HEK293 (cell line): ENCODE data around the gene KLHL35.

Experiments used
- CTCF ChIA-PET: fragments of 350-600 bp; formaldehyde crosslinking; extraction: SDS; loops from one replicate; lab custom pipeline; 2021; ENCODE audit warnings: antibody characterized with exemption; lab: Yijun Ruan, JAX
- POLR2A ChIA-PET: fragments of 300-600 bp; formaldehyde crosslinking; extraction: SDS; loops from one replicate; lab custom pipeline; 2020; ENCODE audit warnings: antibody characterized with exemption, inconsistent platforms; lab: Yijun Ruan, JAX
- H3K27ac ChIP-seq: fragments of 200-500 bp; sonication (Bioruptor generic); 2 replicates; pipeline ENCODE4 v1.5.1; 2014; ENCODE audit warnings: low read depth, low read length, control low read depth, inconsistent platforms; ENCODE audit errors: extremely low read depth
- H3K36me3 ChIP-seq, 2 experiments: fragments of 200-500 bp in 1 of 2; sonication (Bioruptor generic) in 1 of 2; 1 replicate in 1 of 2; 2 replicates in 1 of 2; pipeline ENCODE4 v1.5.1; 2014 to 2017; ENCODE audit warnings: inconsistent platforms in 2 of 2, low read length in 2 of 2; ENCODE audit not compliant: control insufficient read depth in 2 of 2, insufficient read depth in 1 of 2
- H3K4me1 ChIP-seq: fragments of 200-500 bp; sonication (Bioruptor generic); 2 replicates; pipeline ENCODE4 v1.5.1; 2014; ENCODE audit warnings: mild to moderate bottlenecking, low read length, inconsistent platforms; ENCODE audit not compliant: control insufficient read depth, insufficient read depth
- H3K4me3 ChIP-seq: 2 replicates; pipeline ENCODE4 v1.5.1; 2011; ENCODE audit warnings: low read depth, mild to moderate bottlenecking, control low read depth, low read length, moderate library complexity
- H3K9me3 ChIP-seq: fragments of 200-500 bp; sonication (Bioruptor generic); 2 replicates; pipeline ENCODE4 v1.5.1; 2014; ENCODE audit warnings: low read depth, low read length, inconsistent platforms; ENCODE audit not compliant: control insufficient read depth, insufficient read depth
- GLIS1 ChIP-seq: fragments of 450-650 bp; formaldehyde crosslinking; IDR thresholded peaks from 2 replicates; pipeline ENCODE4 v1.5.1; 2016; ENCODE audit warnings: missing biosample characterization, missing genetic modification characterization
- TSHZ1 ChIP-seq: fragments of 450-650 bp; formaldehyde crosslinking; IDR thresholded peaks from 2 replicates; pipeline ENCODE4 v1.5.1; 2016; ENCODE audit warnings: missing biosample characterization, missing genetic modification characterization, borderline replicate concordance
- ZBTB1 ChIP-seq: fragments of 450-650 bp; formaldehyde crosslinking; IDR thresholded peaks from 2 replicates; pipeline ENCODE4 v1.5.1; 2016; ENCODE audit warnings: missing biosample characterization, missing genetic modification characterization
- ZNF121 ChIP-seq: fragments of 450-650 bp; formaldehyde crosslinking; IDR thresholded peaks from 2 replicates; pipeline ENCODE4 v1.5.1; 2016; ENCODE audit warnings: missing biosample characterization, missing genetic modification characterization
- ZNF155 ChIP-seq: fragments of 450-650 bp; formaldehyde crosslinking; IDR thresholded peaks from 2 replicates; pipeline ENCODE4 v1.5.1; 2016; ENCODE audit warnings: missing biosample characterization, missing genetic modification characterization
- ZNF157 ChIP-seq: fragments of 450-650 bp; formaldehyde crosslinking; IDR thresholded peaks from 2 replicates; pipeline ENCODE4 v1.5.1; 2016; ENCODE audit warnings: missing biosample characterization, missing genetic modification characterization
- ZNF23 ChIP-seq: fragments of 450-650 bp; formaldehyde crosslinking; IDR thresholded peaks from 2 replicates; pipeline ENCODE4 v1.5.1; 2016; ENCODE audit warnings: missing biosample characterization, missing genetic modification characterization, borderline replicate concordance
- ZNF280C ChIP-seq: fragments of 450-650 bp; formaldehyde crosslinking; IDR thresholded peaks from 2 replicates; pipeline ENCODE4 v1.5.1; 2016; ENCODE audit warnings: missing biosample characterization, missing genetic modification characterization
- ZNF362 ChIP-seq: fragments of 450-650 bp; formaldehyde crosslinking; IDR thresholded peaks from 2 replicates; pipeline ENCODE4 v1.5.1; 2016; ENCODE audit warnings: missing biosample characterization, missing genetic modification characterization
- ZNF366 ChIP-seq: fragments of 450-650 bp; formaldehyde crosslinking; conservative IDR thresholded peaks from 2 replicates; pipeline ENCODE4 v1.5.1; 2016; ENCODE audit warnings: missing biosample characterization, missing genetic modification characterization
- ZNF391 ChIP-seq: fragments of 450-650 bp; formaldehyde crosslinking; IDR thresholded peaks from 2 replicates; pipeline ENCODE4 v1.5.1; 2016; ENCODE audit warnings: low read depth, missing biosample characterization, missing genetic modification characterization, borderline replicate concordance
- ZNF433 ChIP-seq: fragments of 450-650 bp; formaldehyde crosslinking; IDR thresholded peaks from 2 replicates; pipeline ENCODE4 v1.5.1; 2016; ENCODE audit warnings: missing biosample characterization, missing genetic modification characterization, low read depth
- ZNF677 ChIP-seq: fragments of 450-650 bp; IDR thresholded peaks from 2 replicates; pipeline ENCODE4 v1.5.0; 2018; ENCODE audit warnings: missing biosample characterization, mild to moderate bottlenecking, missing genetic modification characterization, moderate library complexity
- ZSCAN30 ChIP-seq: fragments of 450-650 bp; IDR thresholded peaks from 2 replicates; pipeline ENCODE4 v1.5.1; 2018; ENCODE audit warnings: missing biosample characterization, mild to moderate bottlenecking, missing genetic modification characterization, moderate library complexity

The KLHL35 gene

GRCh38 chr11:75429641-75429901 lies 3.4 kb downstream of the KLHL35 start:
- no peaks in the 10 kb centered on the region for H3K36me3 ChIP-seq
- TF ChIP-seq ZNF677 (tag by site-specific recombination): no peak
- TF ChIP-seq, all 188 proteins: peak for 0
- Histone ChIP-seq H3K9me3 (no peaks in the 10 kb centered on the region), H3K4me1 (no peaks in the 10 kb centered on the region), H3K4me3 (no peak overlapping the region), H3K27ac (no peak overlapping the region)
- POLR2A ChIA-PET: no interaction called here
- CTCF ChIA-PET: interaction anchor here (1.0 kb wide), 1 partner anchor 22 kb away, joined by 4 read pairs; no protein-coding TSS in a partner anchor

GRCh38 chr11:75428989-75429640 lies 3.9 kb downstream of the KLHL35 start:
- no peaks in the 10 kb centered on the region for H3K9me3 ChIP-seq
- ChIA-PET POLR2A (no interaction called here), CTCF (interaction anchor here (0.6 to 1.0 kb wide), 4 partner anchors 16 to 187 kb away, joined by 3 to 4 read pairs (median 4); no protein-coding TSS in a partner anchor)
- H3K36me3 ChIP-seq: no peaks in the 10 kb centered on the region
- no peak overlapping the region for H3K4me3 ChIP-seq
- TF ChIP-seq ZNF433 (tag by site-specific recombination) (no peak), ZNF121 (tag by site-specific recombination) (no peak), GLIS1 (no peak), ZSCAN30 (tag by site-specific recombination) (no peak), ZNF157 (tag by site-specific recombination) (no peak), ZNF155 (tag by site-specific recombination) (no peak), TSHZ1 (tag by site-specific recombination) (no peak), ZBTB1 (no peak), ZNF280C (tag by site-specific recombination) (no peak), ZNF23 (tag by site-specific recombination) (no peak)
- H3K27ac ChIP-seq: no peak overlapping the region
- H3K4me1 ChIP-seq: no peaks in the 10 kb centered on the region

GRCh38 chr11:75428281-75428724 lies 4.7 kb downstream of the KLHL35 start:
- Histone ChIP-seq H3K4me1 (no peaks in the 10 kb centered on the region), H3K36me3 (peaks cover 0 to 3% of the 10 kb centered on the region in 2 experiments; a peak in 1 of 3 replicates), H3K4me3 (no peak overlapping the region), H3K27ac (no peak overlapping the region), H3K9me3 (no peaks in the 10 kb centered on the region)
- ChIA-PET CTCF (interaction anchor here (0.7 to 1.0 kb wide), 2 partner anchors 17 to 66 kb away, joined by 3 to 4 read pairs; no protein-coding TSS in a partner anchor), POLR2A (no interaction called here)
- no peak for TF ChIP-seq ZNF362 (tag by site-specific recombination)
- TF ChIP-seq ZNF391 (tag by site-specific recombination): no peak
- TF ChIP-seq ZNF366 (tag by site-specific recombination): no peak
